AG04450 (cell line): ENCODE data around the gene TCEAL9. TPM values are rescaled to one million over a fixed set of nuclear protein-coding genes. Genes with fewer than 3 reads are reported as not detected.

Experiments
- CTCF ChIA-PET: fragments of 300-600, 350-600 bp; formaldehyde crosslinking; extraction: SDS; loops from one replicate; lab custom pipeline; 2022; ENCODE audit warnings: antibody characterized with exemption, inconsistent platforms; lab: Charles Lee
- POLR2A ChIA-PET: fragments of 350-600 bp; formaldehyde crosslinking; extraction: SDS; loops from one replicate; lab custom pipeline; 2021; ENCODE audit warnings: antibody characterized with exemption, inconsistent platforms; lab: Yijun Ruan, JAX
- DNase-seq: peaks from one replicate; pipeline ENCODE4 v3.0.0-alpha.2; 2011; ENCODE audit warnings: low read depth, low spot score
- H3K27ac ChIP-seq: one replicate; pipeline ENCODE4 v1.5.1; 2012; ENCODE audit warnings: low read depth, low read length, control low read depth
- H3K27me3 ChIP-seq: one replicate; pipeline ENCODE4 v1.6.0; 2012; ENCODE audit warnings: low read length; ENCODE audit not compliant: control insufficient read depth, insufficient read depth
- H3K4me3 ChIP-seq: 2 replicates; pipeline ENCODE4 v1.5.1; 2011; ENCODE audit warnings: mild to moderate bottlenecking, low read depth, low read length, control low read depth
- H3K9me3 ChIP-seq: 2 replicates; pipeline ENCODE4 v1.5.1; 2012; ENCODE audit warnings: low read length; ENCODE audit not compliant: control insufficient read depth, insufficient read depth
- CTCF ChIP-seq: IDR thresholded peaks from 2 replicates; pipeline ENCODE4 v1.5.1; 2011; ENCODE audit warnings: low read depth, low read length, control low read depth, inconsistent platforms
- polyA plus RNA-seq: library from polyadenylated mRNA; depleted of rRNA; stranded (reverse); fragments of >200 nt; gene quantifications from 2 replicates; pipeline ENCODE4 v1.2.3, GENCODE V29; 2011

Gene TCEAL9
- polyA plus RNA-seq, 1 experiment, result 234 TPM

DNA sequence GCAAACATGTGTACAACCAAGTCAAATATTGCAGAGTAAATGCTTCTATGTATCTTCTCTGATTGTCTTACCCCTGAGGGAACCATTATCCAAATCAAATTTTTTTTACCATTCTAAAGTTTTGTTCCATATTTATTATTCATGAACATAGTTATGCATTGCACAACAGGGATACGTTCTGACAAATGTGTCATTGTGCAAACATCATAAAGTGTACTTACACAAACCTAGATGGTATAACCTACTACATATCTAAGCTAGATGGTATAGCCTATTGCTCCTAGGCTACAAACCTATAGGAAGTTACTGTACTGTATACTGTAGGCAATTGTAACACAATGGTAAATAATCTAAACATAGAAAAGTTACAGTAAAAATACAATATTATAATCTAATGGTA lies 43.4 kb downstream of the TCEAL9 start:
- Histone ChIP-seq H3K9me3 (no peaks in the 10 kb centered on the region), H3K27ac (no peak overlapping the region), H3K4me3 (no peak overlapping the region), H3K27me3 (no peaks in the 10 kb centered on the region)
- ChIA-PET POLR2A (no interaction called here), CTCF (no interaction called here)
- TF ChIP-seq CTCF, result no peak
- no peak for DNase-seq

GRCh38 chrX:103400931-103401330 lies 44.6 kb downstream of the TCEAL9 start:
- Histone ChIP-seq H3K27ac (no peak overlapping the region), H3K9me3 (no peaks in the 10 kb centered on the region), H3K4me3 (no peak overlapping the region), H3K27me3 (no peaks in the 10 kb centered on the region)
- POLR2A ChIA-PET, result no interaction called here
- no peak for DNase-seq
- CTCF ChIA-PET, result no interaction called here
- TF ChIP-seq CTCF, result no peak

- CTCF ChIA-PET, result interaction anchor here (0.6 kb wide), 1 partner anchor 49 kb away, joined by 4 read pairs; no protein-coding TSS in a partner anchor
- TF ChIP-seq CTCF, result no peak
- no peaks in the 10 kb centered on the region for H3K9me3 ChIP-seq
- POLR2A ChIA-PET, result interaction anchor here (0.6 to 1.5 kb wide), 4 partner anchors 24 to 48 kb away, joined by 3 to 5 read pairs (median 4); partner anchors contain the start of gene TCEAL9
- H3K27ac ChIP-seq, result peak overlapping the region; percentile 73
- DNase-seq, result peak; percentile 79
- no peaks in the 10 kb centered on the region for H3K27me3 ChIP-seq
- H3K4me3 ChIP-seq, result peak overlapping the region; percentile 71
Measured at GRCh38 chrX:103404231-103405008, 48.1 kb downstream of the TCEAL9 start.

DNA sequence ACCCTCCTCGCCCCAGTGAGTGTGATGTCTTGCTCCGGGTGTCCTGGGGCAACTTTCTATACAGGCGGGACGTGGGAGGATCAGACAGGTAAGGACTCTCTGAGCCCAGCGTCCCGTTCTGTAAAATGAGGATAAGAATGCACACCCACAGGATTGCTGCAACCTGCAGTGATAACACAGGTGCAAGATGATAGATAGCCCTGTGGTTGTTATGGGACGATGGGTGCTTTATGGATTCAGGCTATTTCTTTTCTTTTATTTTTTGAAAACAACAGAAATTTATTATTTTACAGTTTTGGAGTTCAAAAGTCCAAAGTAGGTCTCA lies 48.7 kb downstream of the TCEAL9 start:
- CTCF ChIA-PET, result no interaction called here
- H3K4me3 ChIP-seq, result peak overlapping the region; percentile 71
- POLR2A ChIA-PET, result interaction anchor here (0.6 to 1.5 kb wide), 3 partner anchors 28 to 49 kb away, joined by 4 to 5 read pairs (median 5); partner anchors contain the start of gene TCEAL9
- no peak for TF ChIP-seq CTCF
- no peaks in the 10 kb centered on the region for H3K27me3 ChIP-seq
- no peak for DNase-seq
- peak overlapping the region; percentile 73 for H3K27ac ChIP-seq
- no peaks in the 10 kb centered on the region for H3K9me3 ChIP-seq

DNA sequence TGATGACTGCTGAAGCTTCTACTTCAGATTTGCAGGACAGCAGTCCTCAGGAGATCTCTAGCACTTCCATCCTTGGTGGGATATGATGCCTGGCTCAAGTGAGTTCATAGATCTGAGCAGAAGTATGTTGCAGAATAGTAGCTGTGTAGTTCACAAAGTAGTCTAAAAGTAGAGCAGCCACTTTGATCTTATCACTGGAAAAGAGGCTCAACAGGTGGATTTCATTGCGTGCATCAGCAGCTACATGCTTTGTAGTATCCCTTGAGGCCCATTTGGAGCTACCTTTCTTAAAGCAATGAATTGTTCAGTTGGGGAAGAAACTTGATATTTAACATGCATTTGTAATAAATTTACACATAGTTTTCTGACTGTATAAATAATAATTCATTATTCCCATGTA lies 50.0 kb downstream of the TCEAL9 start:
- ChIA-PET CTCF (no interaction called here), POLR2A (no interaction called here)
- Histone ChIP-seq H3K9me3 (no peaks in the 10 kb centered on the region), H3K4me3 (no peak overlapping the region), H3K27ac (no peak overlapping the region), H3K27me3 (no peaks in the 10 kb centered on the region)
- DNase-seq, result no peak
- TF ChIP-seq CTCF, result no peak
